B cell (primary cell): ENCODE data around the gene RTL5.

Source experiments
- CTCF ChIP-seq: fragments of 200-600 bp; IDR thresholded peaks from one replicate; pipeline ENCODE4 v1.8.0; 2022; ENCODE audit warnings: antibody characterized with exemption, mild to moderate bottlenecking
- EZH2 ChIP-seq: IDR thresholded peaks from 2 replicates; pipeline ENCODE4 v1.6.1; 2012; ENCODE audit warnings: borderline replicate concordance, low read depth, mild to moderate bottlenecking, moderate library complexity, low read length; ENCODE audit not compliant: insufficient read depth, poor library complexity, severe bottlenecking

GRCh38 chrX:72115380-72115779 lies 16.3 kb downstream of the RTL5 start:
- TF ChIP-seq CTCF, result no peak
- TF ChIP-seq EZH2, result no peak
